ENCODE measurements around the gene ACTR2.
A peak's percentile ranks its signal among the peaks of the same experiment; 100 is the strongest.
"Not testable (repeated sequence)": the region's sequence is repeated elsewhere in the genome, so short reads cannot be mapped to it uniquely, and the experiment has no call there.

ACTR2 gene

DNA sequence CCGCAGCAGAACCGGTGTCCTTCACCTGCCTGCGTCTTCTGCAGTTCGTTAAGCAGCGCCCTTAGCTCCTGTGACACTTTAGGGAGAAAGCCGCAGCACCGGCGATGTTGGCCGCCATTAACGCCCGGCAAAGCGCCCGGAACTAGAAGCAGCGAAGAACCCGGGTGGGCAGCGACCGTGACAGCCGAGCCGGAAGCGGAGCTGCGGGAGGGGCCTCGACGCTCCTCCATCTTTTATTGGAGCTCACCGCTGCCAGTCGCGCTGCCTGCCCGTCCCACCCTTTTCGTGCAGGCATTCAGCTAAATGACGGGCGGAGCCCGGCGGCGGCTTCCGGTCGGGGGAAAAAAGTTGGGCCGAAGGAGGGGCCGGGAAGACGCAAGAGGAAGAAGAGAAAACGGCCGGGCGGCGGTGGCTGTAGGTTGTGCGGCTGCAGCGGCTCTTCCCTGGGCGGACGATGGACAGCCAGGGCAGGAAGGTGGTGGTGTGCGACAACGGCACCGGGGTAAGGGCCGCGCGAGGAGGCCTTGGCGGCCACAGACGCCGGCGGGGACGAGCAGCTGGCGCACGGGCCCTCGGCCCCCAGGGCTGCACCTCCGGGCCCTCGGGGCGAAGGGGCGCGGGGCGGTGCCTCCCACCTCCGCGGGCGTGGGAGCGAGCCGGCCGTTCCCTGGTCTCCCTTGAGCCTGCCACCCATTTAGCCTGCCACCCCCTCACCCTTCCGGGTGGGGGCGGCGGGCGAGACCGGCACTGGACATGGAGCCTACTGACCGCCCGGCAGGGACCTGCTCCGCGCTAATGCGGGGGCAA lies at the start of gene ACTR2:
Gene ACTR2, plus strand, starts transcription at position 376 of the 807 bp plus-strand sequence. Its CDS starts 79 bp downstream, at position 455.
- DNase-seq (ENCODE audit: low read depth), result peak; percentile 98

DNA sequence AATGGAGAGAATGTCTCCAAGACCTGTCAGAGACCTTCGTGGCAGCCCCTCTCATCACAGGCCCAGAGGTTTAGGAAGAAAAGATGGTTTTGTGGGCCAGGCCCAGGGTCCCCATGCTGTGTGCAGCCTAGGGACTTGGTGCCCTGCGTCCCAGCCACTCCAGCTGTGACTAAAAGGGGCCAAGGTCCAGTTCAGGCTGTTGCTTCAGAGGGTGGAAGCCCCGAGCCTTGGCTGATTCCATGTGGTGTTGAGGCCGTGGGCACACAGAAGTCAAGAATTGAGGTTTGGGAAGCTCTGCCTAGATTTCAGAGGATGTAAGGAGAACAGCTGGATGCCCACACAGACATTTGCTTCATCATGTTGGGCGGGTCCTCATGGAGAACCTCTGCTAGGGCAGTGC lies 45.1 kb upstream of the ACTR2 start:
- no peak for DNase-seq (ENCODE audit: low read depth)

DNA sequence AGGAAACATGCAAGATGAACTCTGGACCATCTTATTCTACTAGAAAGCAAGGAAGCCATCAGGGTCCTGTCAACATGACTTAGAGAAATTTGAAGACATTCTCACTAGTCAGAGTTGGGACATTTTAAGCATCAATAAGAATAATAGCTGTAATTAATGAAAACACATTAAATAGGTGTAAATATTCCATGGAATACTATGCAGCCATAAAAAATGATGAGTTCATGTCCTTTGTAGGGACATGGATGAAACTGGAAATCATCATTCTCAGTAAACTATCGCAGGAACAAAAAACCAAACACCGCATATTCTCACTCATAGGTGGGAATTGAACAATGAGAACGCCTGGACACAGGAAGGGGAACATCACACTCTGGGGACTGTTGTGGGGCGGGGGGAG lies 44.2 kb upstream of the ACTR2 start:
- DNase-seq (ENCODE audit: low read depth), result not testable (repeated sequence)

DNA sequence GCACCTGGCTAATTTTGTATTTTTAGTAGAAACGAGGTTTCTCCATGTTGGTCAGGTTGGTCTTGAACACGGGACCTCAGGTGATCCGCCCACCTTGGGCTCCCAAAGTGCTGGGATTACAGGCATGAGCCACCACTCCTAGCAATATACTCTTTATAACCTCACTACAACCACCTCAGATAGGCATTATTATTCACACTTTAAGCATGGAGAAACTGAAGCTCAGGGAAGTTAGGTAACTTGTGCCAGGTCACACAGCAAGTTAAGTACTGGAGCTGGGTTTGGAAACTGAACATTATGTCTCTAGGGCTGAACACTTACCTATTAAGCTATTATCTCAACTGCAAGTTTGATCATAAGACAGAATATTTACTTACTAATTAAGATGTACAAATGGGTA lies 42.6 kb upstream of the ACTR2 start:
- DNase-seq (ENCODE audit: low read depth), result no peak

DNA sequence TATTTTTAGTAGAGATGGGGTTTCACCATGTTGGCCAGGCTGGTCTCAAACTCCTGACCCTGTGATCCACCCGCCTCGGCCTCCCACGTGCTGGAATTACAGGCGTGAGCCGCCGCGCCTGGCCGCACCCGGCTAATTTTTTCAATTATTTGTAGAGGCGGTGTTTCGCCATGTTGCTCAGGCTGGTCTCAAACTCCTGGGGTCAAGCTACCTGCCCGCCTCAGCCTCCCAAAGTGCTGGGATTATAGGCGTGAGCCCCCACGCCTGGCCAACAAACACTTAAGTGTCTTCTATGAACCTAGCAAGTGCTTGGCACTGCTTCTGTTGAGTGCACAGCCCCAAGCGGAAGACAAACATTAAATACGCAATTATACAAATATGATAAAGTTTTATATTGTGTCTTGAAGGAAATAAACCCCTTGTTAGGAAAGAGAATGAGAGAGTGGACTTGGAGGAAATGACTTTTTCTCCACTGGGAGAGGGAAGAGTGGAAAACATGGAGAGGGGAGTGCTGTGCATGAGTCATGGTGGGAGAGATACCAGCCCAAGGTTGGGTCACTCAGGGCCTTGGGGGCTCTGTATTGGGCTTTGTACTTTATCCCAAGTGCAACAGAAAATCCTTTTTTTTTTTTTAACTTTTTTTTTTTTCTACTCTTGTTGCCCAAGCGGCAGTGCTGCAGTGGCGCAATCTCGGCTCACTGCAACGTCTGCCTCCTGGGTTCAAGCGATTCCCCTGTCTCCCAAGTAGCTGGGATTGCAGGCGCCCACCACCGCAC lies 41.4 kb upstream of the ACTR2 start:
- no peak for DNase-seq (ENCODE audit: low read depth)

DNA sequence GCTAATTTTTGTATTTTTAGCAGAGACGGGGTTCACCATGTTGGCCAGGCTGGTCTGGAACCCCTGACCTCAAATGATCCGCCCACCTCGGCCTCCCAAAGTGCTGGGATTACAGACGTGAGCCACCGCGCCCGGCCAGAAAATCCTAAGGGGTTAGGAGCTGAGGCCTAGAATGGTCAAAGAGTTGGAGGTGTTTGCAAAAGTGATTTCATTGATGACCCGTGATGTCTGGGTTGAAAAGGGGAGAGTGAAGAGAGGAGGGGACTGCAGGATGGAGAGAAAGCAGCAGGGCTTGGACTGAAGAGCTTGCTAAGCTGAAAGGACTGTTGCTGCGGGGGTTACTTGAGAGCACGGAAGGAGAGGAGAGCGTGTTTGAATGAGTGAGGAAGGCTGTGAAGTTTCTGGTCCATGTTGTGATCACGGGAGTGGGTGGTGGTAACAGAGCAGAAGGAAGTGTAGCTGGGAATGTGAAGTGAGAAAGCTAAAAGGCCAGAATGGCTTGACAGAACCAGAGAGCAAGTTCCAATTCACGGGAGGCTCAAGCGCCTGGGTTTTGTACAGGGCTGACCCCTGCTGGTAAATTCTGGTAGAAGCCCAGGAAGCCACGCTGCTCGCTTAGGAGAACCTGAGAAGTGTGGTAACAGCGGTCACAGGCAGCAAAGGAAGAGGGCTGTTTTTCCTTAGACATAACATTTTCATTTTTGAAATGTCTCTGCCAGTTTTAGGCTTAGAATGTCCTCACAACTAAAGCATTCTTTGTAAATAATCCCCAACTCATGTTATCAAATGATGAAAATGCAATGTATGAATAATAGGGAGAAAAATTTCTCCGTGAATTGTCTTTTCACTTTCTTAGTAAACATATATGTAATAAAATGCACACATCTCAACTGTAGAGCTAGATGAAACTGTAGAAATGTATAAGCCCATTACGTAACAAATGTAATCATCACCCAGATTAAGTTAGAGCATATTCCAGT lies 40.5 kb upstream of the ACTR2 start:
- peak; percentile 77 for DNase-seq (ENCODE audit: low read depth)

DNA sequence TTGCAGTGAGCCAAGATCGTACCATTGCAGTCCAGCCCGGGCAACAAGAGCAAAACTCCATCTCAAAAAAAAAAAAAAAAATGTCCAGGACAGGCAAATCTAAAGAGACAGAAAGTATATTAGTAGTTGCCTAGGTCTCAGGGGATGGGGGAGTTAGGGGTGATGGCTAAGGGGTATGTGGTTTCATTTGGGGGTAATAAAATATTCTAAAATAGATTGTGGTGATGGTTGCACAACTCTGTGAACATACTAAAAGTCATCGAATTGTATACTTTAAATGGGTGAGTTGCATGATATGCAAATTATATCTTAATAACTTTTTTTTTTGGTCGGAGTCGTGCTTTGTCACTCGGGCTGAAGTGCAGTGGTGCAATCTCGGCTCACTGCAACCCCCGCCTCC lies 34.2 kb upstream of the ACTR2 start:
- DNase-seq (ENCODE audit: low read depth), result no peak

DNA sequence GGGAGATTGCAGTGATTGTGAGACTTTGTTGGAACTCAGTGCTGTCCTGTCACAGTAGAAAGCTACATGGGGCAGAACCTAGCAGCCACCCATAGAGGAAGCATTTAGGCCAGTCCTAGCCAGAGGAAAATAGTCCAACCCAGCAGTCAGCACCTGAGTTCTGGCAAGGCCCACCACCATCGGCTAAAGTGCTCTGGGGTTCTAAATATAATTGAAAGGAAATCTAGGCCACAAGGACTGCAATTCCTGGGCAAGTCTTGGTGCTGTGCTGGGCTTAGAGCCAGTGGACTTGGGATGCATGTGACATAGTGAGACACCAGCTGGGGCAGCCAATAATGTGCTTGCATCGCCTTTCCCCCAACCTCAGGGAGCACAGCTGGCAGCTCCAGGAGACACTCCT lies 28.9 kb upstream of the ACTR2 start:
- peak; percentile 49 for DNase-seq (ENCODE audit: low read depth)

DNA sequence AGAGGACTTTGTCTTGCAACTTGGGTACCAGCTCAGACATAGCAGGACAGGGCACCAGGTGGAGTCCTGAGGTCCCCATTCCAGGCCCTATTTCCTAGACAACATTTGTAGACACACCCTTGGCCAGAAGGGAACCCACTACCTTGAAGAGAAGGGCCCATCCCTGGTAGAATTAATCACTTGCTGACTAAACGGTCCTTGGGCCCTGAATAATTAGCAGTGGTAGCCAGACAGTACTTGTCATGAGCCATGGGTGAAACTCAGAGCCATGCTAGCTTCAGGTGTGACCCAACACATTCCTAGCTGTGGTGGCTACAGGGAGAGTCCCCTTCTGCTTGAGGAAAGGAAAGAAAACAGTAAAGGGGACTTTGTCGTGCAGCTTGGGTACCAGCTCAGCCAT lies 28.5 kb upstream of the ACTR2 start:
- DNase-seq (ENCODE audit: low read depth), result no peak

DNA sequence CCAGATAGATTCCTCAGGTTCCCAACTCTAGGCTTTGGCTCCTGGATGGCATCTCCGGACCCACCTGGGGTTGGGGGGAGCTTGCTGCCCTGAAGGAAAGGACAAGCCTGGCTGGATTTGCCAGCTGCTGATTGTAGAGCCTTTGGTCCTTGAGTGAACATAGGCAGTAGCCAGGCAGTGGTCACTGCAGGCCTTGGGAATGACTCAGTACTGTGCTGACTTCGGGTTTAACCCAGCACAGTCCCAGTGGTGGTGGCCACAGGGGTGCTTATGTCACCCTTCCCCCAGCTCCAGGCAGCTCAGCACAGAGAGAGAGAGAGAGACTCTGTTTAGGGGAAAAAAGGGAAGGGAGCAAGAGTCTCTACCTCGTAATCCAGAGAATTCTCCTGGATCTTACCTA lies 27.7 kb upstream of the ACTR2 start:
- peak; percentile 83 for DNase-seq (ENCODE audit: low read depth)

DNA sequence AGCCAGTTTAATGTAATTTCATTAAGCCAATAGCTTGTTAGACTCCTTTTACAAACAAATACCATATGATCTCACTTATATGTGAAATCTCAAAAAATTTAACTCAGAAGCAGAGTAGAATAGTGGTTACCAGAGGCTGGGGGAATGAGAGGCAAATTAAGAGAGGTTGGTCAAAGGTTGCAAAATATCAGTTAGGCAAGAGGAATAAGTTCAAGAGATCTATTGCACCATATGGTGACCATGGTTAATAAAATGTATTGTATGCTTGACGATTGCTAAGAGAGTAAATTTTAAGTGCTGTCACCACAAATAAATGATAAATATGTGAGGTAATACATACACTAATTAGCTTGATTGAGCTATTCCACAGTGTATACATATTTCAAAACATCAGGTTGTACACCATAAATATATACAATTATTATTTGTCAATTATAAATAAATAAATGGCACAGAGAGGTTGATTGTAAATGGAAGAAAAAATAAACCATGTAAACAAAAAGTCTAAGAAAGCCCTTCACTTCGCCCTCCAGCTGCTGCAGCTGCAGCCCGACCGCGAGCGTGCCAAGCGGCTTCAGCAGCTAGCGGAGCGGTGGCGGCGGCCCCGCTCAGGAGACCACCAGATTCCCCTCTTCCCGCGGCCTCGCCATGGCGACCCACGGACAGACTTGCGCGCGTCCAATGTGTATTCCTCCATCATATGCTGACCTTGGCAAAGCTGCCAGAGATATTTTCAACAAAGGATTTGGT lies 23.0 kb upstream of the ACTR2 start:
- DNase-seq (ENCODE audit: low read depth), result no peak

DNA sequence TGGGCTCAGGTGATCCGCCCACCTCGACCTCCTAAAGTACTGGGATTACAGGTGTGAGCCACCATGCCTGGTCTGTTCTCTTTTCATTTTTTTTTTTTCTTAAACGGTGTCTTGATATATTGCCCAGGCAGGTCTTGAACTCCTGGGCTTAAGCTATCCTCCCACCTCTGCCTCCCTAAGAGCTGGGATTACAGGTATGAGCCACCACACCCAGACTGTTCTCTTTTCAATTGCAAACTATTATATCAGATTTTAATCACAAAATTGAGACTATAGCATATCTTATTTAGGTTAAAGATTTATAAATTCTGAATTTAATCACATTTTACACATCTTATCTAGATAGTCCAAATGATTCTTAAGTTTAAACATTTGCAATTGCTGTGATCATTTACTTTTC lies 15.5 kb upstream of the ACTR2 start:
- no peak for DNase-seq (ENCODE audit: low read depth)

DNA sequence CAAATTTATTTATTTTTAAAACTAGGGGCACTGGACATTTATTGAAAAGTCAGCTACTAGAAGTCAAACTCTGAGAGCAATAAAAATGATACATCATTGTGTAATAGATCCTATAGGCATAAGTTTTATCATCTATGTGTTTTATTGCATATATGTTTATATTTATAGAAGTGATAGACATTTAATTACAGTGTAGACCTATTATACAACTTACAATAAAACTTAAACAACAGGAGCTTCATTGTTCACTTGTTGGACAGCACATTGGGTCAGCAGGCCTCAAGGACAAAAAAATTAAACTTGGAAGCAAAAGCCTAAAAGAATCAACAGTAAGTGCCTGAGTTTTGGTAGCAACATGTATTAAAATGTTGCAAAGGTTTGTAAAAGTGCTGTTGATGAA lies 15.0 kb upstream of the ACTR2 start:
- no peak for DNase-seq (ENCODE audit: low read depth)

DNA sequence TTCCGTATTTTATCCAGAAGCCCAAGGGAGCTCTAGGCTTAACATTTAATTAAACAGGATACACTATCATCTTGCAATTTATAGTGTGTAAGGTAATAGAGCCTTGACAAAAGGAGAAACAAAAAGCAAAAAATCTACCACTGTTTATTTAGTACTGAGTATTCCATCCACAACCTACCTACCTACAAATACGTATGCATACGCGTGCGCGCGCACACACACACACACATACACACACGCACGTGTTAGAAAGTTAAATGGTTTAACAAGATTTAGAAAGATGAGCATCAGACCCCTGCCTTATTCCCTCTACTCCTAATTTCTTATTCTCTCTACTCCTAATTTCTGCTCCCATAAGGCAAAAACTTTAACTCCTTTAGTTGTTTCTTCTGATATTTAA lies 14.6 kb upstream of the ACTR2 start:
- DNase-seq (ENCODE audit: low read depth), result no peak

DNA sequence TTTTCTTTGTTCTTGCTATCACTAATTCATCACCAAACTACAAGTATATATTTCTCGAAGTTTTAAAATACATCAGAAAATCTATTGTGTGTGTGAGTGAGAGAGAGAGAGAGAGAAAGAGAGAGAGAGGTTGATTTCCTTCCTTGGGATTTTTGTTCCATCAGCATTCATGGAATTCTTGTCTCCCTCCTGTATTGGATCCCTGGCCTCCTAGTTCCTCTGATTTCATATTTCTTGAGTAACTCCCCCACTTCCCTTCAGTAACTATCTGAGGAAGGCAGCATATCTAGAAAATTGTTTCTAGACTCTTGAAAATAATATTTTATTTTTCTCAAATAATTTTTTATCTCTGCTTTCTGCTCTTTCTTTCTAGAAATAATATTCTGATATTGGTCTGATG lies 13.3 kb upstream of the ACTR2 start:
- no peak for DNase-seq (ENCODE audit: low read depth)

DNA sequence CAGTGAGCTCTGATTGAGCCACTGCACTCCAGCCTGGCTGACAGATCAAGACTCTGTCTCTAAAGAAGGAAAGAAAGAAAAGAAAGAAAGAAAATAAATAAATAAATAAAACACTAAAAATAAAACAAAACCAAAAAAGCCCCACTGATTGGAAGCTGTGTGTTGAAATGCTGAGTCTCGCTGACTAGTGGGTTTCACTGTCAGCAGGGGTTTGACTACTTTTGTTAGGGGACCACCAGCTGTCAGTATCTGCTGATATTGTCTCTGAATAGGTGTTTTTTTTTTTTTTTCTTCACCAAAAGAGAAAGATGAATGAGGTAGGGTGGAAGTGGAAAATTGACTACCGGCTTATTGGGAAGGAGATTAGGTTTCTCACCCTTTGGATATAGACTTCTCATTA lies 12.8 kb upstream of the ACTR2 start:
- no peak for DNase-seq (ENCODE audit: low read depth)

DNA sequence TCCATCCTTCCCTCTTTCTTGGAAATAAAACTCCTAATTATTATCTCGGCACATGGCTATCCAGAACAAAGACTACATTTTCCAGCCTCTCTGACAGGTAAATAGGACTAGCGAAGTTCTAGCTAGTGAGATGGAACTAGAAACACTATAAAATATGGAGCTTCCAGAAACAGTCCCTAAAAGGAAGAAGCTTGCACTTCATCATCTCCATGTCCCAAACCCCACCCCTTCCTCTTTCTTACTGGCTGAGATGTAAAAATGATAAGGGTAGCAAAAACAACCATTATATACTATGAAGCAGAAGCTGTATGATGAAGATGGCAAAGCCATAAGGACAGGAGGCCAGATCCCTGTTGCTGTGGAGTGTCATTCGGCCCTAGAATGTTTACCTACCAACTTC lies 11.7 kb upstream of the ACTR2 start:
- no peak for DNase-seq (ENCODE audit: low read depth)

DNA sequence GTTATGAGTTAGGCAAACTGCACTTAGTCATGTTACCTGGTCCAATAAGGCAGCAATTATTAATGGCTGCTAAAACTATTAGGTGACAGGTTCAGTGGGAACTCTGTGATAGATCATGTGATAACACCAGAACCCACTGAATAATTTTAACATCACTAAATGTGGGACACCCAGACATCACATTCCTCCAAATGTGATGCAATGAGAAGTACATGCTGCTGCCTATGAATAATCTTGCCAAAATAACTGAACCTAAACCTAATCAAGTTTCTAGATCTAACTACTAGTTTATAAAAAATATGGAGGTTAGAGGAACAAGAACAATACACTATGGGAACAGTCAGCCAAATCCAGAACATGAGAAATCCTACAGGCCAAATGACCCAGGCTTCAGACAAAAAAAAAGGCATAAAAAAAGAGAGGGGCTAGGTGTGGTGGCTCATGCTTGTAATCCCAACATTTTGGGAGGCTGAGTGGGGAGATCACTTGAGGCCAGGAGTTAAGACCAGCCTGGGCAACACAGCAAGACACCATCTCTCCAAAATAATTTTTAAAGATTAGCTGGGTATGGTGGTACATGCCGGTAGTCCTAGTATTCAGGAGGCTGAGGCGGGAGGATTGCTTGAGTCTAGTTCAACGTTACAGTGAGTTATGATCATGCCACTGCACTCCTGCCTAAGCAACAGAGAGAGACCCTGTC lies 7.0 kb upstream of the ACTR2 start:
- DNase-seq (ENCODE audit: low read depth), result peak; percentile 66

DNA sequence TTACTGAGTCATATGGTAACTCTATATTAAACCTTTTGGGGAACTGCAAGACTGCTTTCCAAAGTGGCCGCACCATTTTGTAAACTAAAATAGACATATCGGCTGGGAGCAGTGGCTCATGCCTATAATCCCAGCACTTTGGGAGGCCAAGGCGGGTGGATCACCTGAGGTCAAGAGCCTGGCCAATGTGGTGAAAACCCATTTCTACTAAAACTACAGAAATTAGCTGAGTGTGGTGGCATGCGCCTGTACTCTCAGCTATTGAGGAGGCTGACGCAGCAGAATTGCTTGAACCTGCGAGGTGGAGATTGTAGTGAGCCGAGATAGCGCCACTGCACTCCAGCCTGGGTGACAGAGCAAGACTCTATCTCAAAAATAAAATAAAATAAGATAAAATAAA lies 6.4 kb upstream of the ACTR2 start:
- DNase-seq (ENCODE audit: low read depth), result not testable (repeated sequence)

DNA sequence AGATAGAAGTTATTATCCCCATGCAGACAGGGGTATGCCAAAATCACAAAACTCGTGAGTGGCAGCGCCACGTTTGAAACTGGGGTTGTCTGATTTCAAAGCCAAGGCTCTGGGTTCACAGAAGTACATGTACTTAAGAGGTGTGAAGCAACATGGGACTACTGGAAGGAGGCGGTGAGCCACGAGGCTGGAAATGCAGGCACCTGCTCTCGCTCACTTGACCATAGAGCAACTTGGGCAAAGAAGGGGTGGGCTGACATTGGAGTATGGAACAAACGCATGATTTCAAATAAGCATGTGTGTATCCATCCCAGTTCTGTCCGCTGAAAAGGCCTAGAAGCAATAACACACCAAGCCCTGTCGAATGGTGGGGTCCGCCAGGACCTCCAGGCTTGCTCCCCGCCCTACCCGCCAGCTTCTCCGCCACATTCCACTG lies 593 bp upstream of the ACTR2 start:
- no peak for DNase-seq (ENCODE audit: low read depth)

DNA sequence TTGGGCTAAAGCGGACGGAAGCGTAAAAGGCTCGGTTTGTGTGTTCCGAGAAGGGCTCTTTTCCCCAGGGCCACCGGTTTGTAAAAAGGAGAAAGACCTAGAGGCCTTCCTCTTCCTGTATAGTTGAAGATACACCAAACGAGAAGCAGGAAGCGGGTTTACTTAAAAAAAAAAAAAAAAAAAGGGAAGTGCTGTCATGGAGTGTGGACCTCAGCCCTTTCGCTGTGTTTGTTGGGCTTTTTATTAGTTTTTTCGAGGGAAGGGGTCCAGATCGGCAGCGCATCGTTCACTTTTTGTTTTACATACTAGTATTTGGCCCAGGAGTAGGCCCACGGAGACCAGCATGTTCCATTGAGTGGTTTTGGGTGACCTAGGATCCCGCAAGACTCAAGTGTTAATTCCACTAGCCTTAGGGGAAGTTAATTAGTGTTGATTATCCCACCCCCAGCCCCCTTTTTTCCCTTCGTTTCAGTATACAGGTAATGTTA lies 676 bp downstream of the ACTR2 start:
- DNase-seq (ENCODE audit: low read depth), result peak; percentile 68
